Breast epithelium (tissue), 3 donors: ENCODE measurements around the gene TAS2R41.

Source experiments
- POLR2A ChIP-seq: fragments of 450-650 bp; IDR thresholded peaks from one replicate; pipeline ENCODE4 v1.6.1; 2016; ENCODE audit warnings: antibody characterized with exemption, mild to moderate bottlenecking, moderate library complexity
- POLR2AphosphoS5 ChIP-seq, 3 donors: sonication (generic); formaldehyde crosslinking; IDR thresholded peaks; one replicate each; pipeline ENCODE4 v1.6.1; 2017; ENCODE audit warnings: antibody characterized with exemption in 3 of 3
- TF ChIP-seq, protein P1 (sequence below), 3 donors: fragments of 450-650 bp; IDR thresholded peaks; one replicate each; pipeline ENCODE4 v1.5.1; 2016 to 2017; ENCODE audit warnings: antibody characterized with exemption in 3 of 3, mild to moderate bottlenecking in 3 of 3, moderate library complexity in 3 of 3

DNA sequence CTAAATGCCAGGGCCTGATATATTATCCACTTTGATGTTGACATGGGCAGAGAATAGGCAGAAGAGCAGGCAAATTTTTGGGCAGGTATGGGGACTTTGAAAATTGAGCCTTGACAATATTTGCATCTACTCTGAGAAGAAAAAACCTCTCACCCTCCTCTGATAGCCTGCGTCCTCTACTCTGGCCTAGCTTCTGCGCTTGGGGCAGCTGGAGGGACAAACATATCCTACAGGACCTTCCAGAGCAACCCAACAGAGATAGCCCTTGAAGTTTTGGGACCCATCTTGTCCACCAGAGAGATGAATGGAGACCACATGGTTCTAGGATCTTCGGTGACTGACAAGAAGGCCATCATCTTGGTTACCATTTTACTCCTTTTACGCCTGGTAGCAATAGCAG lies 34.5 kb upstream of the TAS2R41 start, which contains the start of gene TAS2R60:
- TF ChIP-seq, protein P1, sequence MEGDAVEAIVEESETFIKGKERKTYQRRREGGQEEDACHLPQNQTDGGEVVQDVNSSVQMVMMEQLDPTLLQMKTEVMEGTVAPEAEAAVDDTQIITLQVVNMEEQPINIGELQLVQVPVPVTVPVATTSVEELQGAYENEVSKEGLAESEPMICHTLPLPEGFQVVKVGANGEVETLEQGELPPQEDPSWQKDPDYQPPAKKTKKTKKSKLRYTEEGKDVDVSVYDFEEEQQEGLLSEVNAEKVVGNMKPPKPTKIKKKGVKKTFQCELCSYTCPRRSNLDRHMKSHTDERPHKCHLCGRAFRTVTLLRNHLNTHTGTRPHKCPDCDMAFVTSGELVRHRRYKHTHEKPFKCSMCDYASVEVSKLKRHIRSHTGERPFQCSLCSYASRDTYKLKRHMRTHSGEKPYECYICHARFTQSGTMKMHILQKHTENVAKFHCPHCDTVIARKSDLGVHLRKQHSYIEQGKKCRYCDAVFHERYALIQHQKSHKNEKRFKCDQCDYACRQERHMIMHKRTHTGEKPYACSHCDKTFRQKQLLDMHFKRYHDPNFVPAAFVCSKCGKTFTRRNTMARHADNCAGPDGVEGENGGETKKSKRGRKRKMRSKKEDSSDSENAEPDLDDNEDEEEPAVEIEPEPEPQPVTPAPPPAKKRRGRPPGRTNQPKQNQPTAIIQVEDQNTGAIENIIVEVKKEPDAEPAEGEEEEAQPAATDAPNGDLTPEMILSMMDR (IDR thresholded peaks at IDR 0.05): no peak
- no peak for TF ChIP-seq POLR2A
- TF ChIP-seq POLR2AphosphoS5 (IDR thresholded peaks at IDR 0.05): no peak
